Tibial nerve (tissue), 4 donors: Measurements from ENCODE around the gene SMARCAL1. TPM values are rescaled to one million over a fixed set of nuclear protein-coding genes. Genes with fewer than 3 reads are reported as not detected.

Experiments
- DNase-seq, 2 donors: peaks; one replicate each; pipeline ENCODE4 v3.0.0-alpha.2; 2019; ENCODE audit warnings: low spot score in 2 of 2
- H3K27ac ChIP-seq, 4 donors: fragments of 200-600 bp; sonication (generic) in 3 of 4; one replicate each; pipeline ENCODE4 v1.5.1; 2017 to 2019; ENCODE audit warnings: mild to moderate bottlenecking in 1 of 4
- H3K27me3 ChIP-seq, 2 donors: fragments of 200-600 bp; sonication (generic) in 1 of 2; one replicate each; pipeline versions ENCODE4 v1.5.1 to v1.6.0; 2017 to 2019
- H3K36me3 ChIP-seq, 3 donors: fragments of 200-600 bp; sonication (generic); one replicate each; pipeline ENCODE4 v1.5.1; 2018 to 2019
- H3K4me1 ChIP-seq, 4 donors: fragments of 200-600 bp; sonication (generic) in 3 of 4; one replicate each; pipeline ENCODE4 v1.5.1; 2017 to 2019
- H3K4me3 ChIP-seq, 4 donors: fragments of 200-600 bp; sonication (generic) in 3 of 4; one replicate each; pipeline ENCODE4 v1.5.1; 2017 to 2019; ENCODE audit warnings: mild to moderate bottlenecking in 1 of 4, moderate library complexity in 1 of 4
- H3K9me3 ChIP-seq, 4 donors: fragments of 200-600 bp; sonication (generic) in 3 of 4; one replicate each; pipeline ENCODE4 v1.5.1; 2017 to 2019
- EP300 ChIP-seq, 2 donors: sonication (generic); formaldehyde crosslinking; IDR thresholded peaks; one replicate each; pipeline ENCODE4 v1.6.1; 2017; ENCODE audit warnings: antibody characterized with exemption in 2 of 2, mild to moderate bottlenecking in 1 of 2
- POLR2A ChIP-seq, 2 donors: fragments of 450-650 bp; IDR thresholded peaks; one replicate each; pipeline ENCODE4 v1.6.1; 2017; ENCODE audit warnings: antibody characterized with exemption in 2 of 2, mild to moderate bottlenecking in 2 of 2, moderate library complexity in 2 of 2
- WGBS, 2 donors: methylation state at CpG; one replicate each; pipeline ENCODE4 v1.1.5; 2018; 5-methylcytosine and 5-hydroxymethylcytosine counted together
- total RNA-seq, 4 donors: library from RNA; depleted of rRNA; stranded (reverse); fragments of >200 nt; gene quantifications; one replicate each; pipeline ENCODE4 v1.1.0, GENCODE V29; 2016
- TF ChIP-seq, protein P1 (sequence below), 5 experiments: fragments of 200-600 bp in 3 of 5; fragments of 450-650 bp in 2 of 5; sonication (generic) in 3 of 5; IDR thresholded peaks; one replicate each; pipeline ENCODE4 v1.5.1; 2016 to 2019; ENCODE audit warnings: antibody characterized with exemption in 5 of 5, mild to moderate bottlenecking in 3 of 5, moderate library complexity in 2 of 5

SMARCAL1 gene
- total RNA-seq, 4 donors from 2014 or later = 11.7 to 35.5 (median 27.5) TPM

GRCh38 chr2:216493334-216493685, 81.0 kb downstream of the SMARCAL1 start:
- 60 to 82% methylated on average over 1 of the region's 1 CpG for WGBS, 2 donors
- no peak for DNase-seq
- no peaks in the 10 kb centered on the region for H3K36me3 ChIP-seq
- TF ChIP-seq POLR2A (IDR thresholded peaks at IDR 0.05) = no peak
- TF ChIP-seq, protein P1, sequence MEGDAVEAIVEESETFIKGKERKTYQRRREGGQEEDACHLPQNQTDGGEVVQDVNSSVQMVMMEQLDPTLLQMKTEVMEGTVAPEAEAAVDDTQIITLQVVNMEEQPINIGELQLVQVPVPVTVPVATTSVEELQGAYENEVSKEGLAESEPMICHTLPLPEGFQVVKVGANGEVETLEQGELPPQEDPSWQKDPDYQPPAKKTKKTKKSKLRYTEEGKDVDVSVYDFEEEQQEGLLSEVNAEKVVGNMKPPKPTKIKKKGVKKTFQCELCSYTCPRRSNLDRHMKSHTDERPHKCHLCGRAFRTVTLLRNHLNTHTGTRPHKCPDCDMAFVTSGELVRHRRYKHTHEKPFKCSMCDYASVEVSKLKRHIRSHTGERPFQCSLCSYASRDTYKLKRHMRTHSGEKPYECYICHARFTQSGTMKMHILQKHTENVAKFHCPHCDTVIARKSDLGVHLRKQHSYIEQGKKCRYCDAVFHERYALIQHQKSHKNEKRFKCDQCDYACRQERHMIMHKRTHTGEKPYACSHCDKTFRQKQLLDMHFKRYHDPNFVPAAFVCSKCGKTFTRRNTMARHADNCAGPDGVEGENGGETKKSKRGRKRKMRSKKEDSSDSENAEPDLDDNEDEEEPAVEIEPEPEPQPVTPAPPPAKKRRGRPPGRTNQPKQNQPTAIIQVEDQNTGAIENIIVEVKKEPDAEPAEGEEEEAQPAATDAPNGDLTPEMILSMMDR (IDR thresholded peaks at IDR 0.05) = no peak
- TF ChIP-seq EP300 (IDR thresholded peaks at IDR 0.05) = no peak
- no peak overlapping the region for H3K4me3 ChIP-seq
- no peak overlapping the region for H3K27ac ChIP-seq
- H3K9me3 ChIP-seq = no peaks in the 10 kb centered on the region
- no peaks in the 10 kb centered on the region for H3K27me3 ChIP-seq
- peaks cover 0 to 14% (median 7%) of the 10 kb centered on the region in 4 donors for H3K4me1 ChIP-seq

- no peak overlapping the region for H3K27ac ChIP-seq
- no peaks in the 10 kb centered on the region for H3K27me3 ChIP-seq
- H3K4me1 ChIP-seq = peaks cover 0 to 29% (median 13%) of the 10 kb centered on the region in 4 donors
- 49 to 68% methylated on average over 2 of the region's 2 CpGs for WGBS, 2 donors
- H3K9me3 ChIP-seq = no peaks in the 10 kb centered on the region
- no peak for DNase-seq
- H3K36me3 ChIP-seq = peaks cover 0 to 14% (median 0%) of the 10 kb centered on the region in 3 donors
- TF ChIP-seq, protein P1 (IDR thresholded peaks at IDR 0.05) = no peak
- no peak for TF ChIP-seq EP300 (IDR thresholded peaks at IDR 0.05)
- TF ChIP-seq POLR2A (IDR thresholded peaks at IDR 0.05) = no peak
- no peak overlapping the region for H3K4me3 ChIP-seq
Measured at GRCh38 chr2:216495656-216496055, 83.4 kb downstream of the SMARCAL1 start.

GRCh38 chr2:216497382-216498069, 85.2 kb downstream of the SMARCAL1 start:
- Histone ChIP-seq H3K9me3 (no peaks in the 10 kb centered on the region), H3K27me3 (no peaks in the 10 kb centered on the region), H3K4me1 (peaks cover 0 to 46% (median 13%) of the 10 kb centered on the region in 4 donors), H3K4me3 (peak overlapping the region; percentile 67 to 80 (median 70)), H3K36me3 (peaks cover 0 to 32% (median 16%) of the 10 kb centered on the region in 3 donors), H3K27ac (peak overlapping the region; percentile 58 to 89 (median 83))
- 73% methylated on average over 6 of the region's 6 CpGs for WGBS, 2 donors
- TF ChIP-seq, protein P1 (IDR thresholded peaks at IDR 0.05) = no peak
- TF ChIP-seq POLR2A (IDR thresholded peaks at IDR 0.05) = no peak
- no peak for TF ChIP-seq EP300 (IDR thresholded peaks at IDR 0.05)
- DNase-seq = no peak

GRCh38 chr2:216498070-216498378, 85.7 kb downstream of the SMARCAL1 start:
- Histone ChIP-seq H3K4me1 (peaks cover 0 to 50% (median 13%) of the 10 kb centered on the region in 4 donors), H3K9me3 (no peaks in the 10 kb centered on the region), H3K36me3 (peaks cover 0 to 37% (median 21%) of the 10 kb centered on the region in 3 donors), H3K27ac (peak overlapping the region; percentile 58 to 89 (median 83)), H3K27me3 (no peaks in the 10 kb centered on the region), H3K4me3 (peak overlapping the region; percentile 67 to 80 (median 70))
- TF ChIP-seq EP300 (IDR thresholded peaks at IDR 0.05) (no peak), POLR2A (IDR thresholded peaks at IDR 0.05) (no peak)
- TF ChIP-seq, protein P1 (IDR thresholded peaks at IDR 0.05) = no peak
- DNase-seq = no peak
- WGBS, 2 donors = 12 to 14% methylated on average over 6 of the region's 6 CpGs
